Ovary (tissue), 9 donors: ENCODE results near the gene FOSL1. TPM values are rescaled to one million over a fixed set of nuclear protein-coding genes. Genes with fewer than 3 reads are reported as not detected.

Experiments used
- DNase-seq, 5 donors: peaks; one replicate each; pipeline ENCODE4 v3.0.0-alpha.2; 2019 to 2020
- H3K27ac ChIP-seq, 2 donors: fragments of 200-600 bp; one replicate each; pipeline versions ENCODE4 v1.5.1 to v1.8.0; 2019 to 2022
- H3K27me3 ChIP-seq: fragments of 200-600 bp; one replicate; pipeline ENCODE4 v1.8.0; 2022
- H3K36me3 ChIP-seq: fragments of 200-600 bp; sonication (generic); one replicate; pipeline ENCODE4 v1.5.1; 2019
- H3K4me1 ChIP-seq: one replicate; pipeline ENCODE4 v1.8.1; 2013; ENCODE audit warnings: mild to moderate bottlenecking, moderate library complexity; ENCODE audit not compliant: insufficient read depth
- H3K4me3 ChIP-seq: fragments of 200-600 bp; sonication (generic); one replicate; pipeline ENCODE4 v1.5.1; 2017
- H3K9me3 ChIP-seq, 2 donors: fragments of 200-600 bp in 1 of 2; sonication (generic) in 1 of 2; one replicate each; pipeline versions ENCODE4 v1.5.1 to v1.8.1; 2013 to 2019; ENCODE audit warnings: mild to moderate bottlenecking in 1 of 2, moderate library complexity in 1 of 2
- EP300 ChIP-seq: sonication (generic); formaldehyde crosslinking; IDR thresholded peaks from one replicate; pipeline ENCODE4 v1.6.1; 2017; ENCODE audit warnings: antibody characterized with exemption
- POLR2A ChIP-seq: fragments of 450-650 bp; IDR thresholded peaks from one replicate; pipeline ENCODE4 v1.6.1; 2017; ENCODE audit warnings: antibody characterized with exemption, mild to moderate bottlenecking, moderate library complexity
- WGBS, 3 donors: extraction: QIAGEN DNeasy Blood & Tissue Kit in 1 of 3; methylation state at CpG; one replicate each; pipeline versions ENCODE4 v1.1.5 to v1.1.7; 2013 to 2017; 5-methylcytosine and 5-hydroxymethylcytosine counted together
- intact Hi-C, 4 donors: fragments of 100-400 bp; cut with DNase I; formaldehyde crosslinking; loops; one replicate each; pipeline versions ENCODE4 v1.11.0 to v1.15.1; 2022 to 2023
- polyA plus RNA-seq, 2 donors: library from polyadenylated mRNA; stranded (reverse); fragments of 200-250 nt in 1 of 2; fragments of 350-450 nt in 1 of 2; fragmentation: Illumina TruSeq in 1 of 2; extraction: RNeasy Lipid Tissue Mini Kit (QIAGEN cat#74804) in 1 of 2; gene quantifications; one replicate each; pipeline ENCODE4 v1.2.3, GENCODE V29; 2013 to 2014
- total RNA-seq, 7 donors: library from RNA; depleted of rRNA in 2 of 7; stranded (reverse); fragments of >200 nt in 2 of 7; fragmentation: NEBNext Ultra II Directional in 3 of 7; extraction: Animal tissue kit (Norgen Biotek cat#: 25700) in 3 of 7; gene quantifications; one replicate each; pipeline versions ENCODE4 v1.1.0 to v1.2.4, GENCODE V29; 2016 to 2023
- TF ChIP-seq, protein P1 (sequence below), 3 donors: fragments of 450-650 bp in 2 of 3; fragments of 200-600 bp in 1 of 3; IDR thresholded peaks; one replicate each; pipeline versions ENCODE4 v1.5.1 to v1.8.0; 2016 to 2022; ENCODE audit warnings: antibody characterized with exemption in 3 of 3, mild to moderate bottlenecking in 1 of 3
- donor health status: DM: no; HTN: no; CAD: no; lungs with moderate emphysema.
- donor health status: DM: no; HTN: no; CAD: no.
- donor health status: Bipolar disorder and iron deficiency.
- donor health status: DM: yes; HTN: yes; CAD: no.
- donor health status: DM: no; HTN: no; CAD: no.
- donor health status: DM: yes; HTN: yes; CAD: no.

The FOSL1 gene
- total and polyA plus RNA-seq, 9 donors: 0.61 to 9.4 (median 1.0) TPM

DNA sequence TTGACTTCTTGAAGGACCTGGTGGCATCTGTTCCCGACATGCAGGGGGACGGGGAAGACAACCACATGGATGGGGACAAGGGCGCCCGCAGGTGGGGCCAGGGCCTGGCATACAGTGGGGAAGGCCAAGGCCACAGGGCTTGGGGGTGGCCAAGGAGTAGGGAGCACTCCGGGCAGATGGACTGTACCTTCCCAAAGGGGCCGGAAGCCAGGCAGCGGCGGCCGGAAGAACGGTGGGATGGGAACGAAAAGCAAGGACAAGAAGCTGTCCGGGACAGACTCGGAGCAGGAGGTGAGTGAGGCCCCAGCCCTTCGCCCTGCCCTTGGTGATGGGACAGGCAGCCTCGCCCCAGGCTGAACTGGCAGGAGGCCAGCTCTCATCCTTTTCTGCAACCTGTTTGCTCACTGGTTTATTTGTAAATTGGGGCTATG lies 20.2 kb upstream of the FOSL1 start:
- H3K36me3 ChIP-seq: no peaks in the 10 kb centered on the region
- WGBS, 3 donors: 32 to 56% (median 36%) methylated on average over 14 to 15 of the region's 15 CpGs
- no peak for TF ChIP-seq EP300
- TF ChIP-seq, protein P1, sequence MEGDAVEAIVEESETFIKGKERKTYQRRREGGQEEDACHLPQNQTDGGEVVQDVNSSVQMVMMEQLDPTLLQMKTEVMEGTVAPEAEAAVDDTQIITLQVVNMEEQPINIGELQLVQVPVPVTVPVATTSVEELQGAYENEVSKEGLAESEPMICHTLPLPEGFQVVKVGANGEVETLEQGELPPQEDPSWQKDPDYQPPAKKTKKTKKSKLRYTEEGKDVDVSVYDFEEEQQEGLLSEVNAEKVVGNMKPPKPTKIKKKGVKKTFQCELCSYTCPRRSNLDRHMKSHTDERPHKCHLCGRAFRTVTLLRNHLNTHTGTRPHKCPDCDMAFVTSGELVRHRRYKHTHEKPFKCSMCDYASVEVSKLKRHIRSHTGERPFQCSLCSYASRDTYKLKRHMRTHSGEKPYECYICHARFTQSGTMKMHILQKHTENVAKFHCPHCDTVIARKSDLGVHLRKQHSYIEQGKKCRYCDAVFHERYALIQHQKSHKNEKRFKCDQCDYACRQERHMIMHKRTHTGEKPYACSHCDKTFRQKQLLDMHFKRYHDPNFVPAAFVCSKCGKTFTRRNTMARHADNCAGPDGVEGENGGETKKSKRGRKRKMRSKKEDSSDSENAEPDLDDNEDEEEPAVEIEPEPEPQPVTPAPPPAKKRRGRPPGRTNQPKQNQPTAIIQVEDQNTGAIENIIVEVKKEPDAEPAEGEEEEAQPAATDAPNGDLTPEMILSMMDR (IDR thresholded peaks at IDR 0.05): no peak
- no peak for TF ChIP-seq POLR2A
- peak in 4 of 5 donors; percentile 46 to 62 (median 54) for DNase-seq
- H3K9me3 ChIP-seq: no peaks in the 10 kb centered on the region
- H3K4me3 ChIP-seq: peak overlapping the region; percentile 87
- no peak overlapping the region for H3K27ac ChIP-seq
- H3K27me3 ChIP-seq: no peaks in the 10 kb centered on the region
- intact Hi-C loops: loop anchor here in 2 of 4 donors (5.0 kb wide), 2 partner anchors 37 to 47 kb away; no protein-coding TSS in a partner anchor
- H3K4me1 ChIP-seq: peaks cover 29% of the 10 kb centered on the region

DNA sequence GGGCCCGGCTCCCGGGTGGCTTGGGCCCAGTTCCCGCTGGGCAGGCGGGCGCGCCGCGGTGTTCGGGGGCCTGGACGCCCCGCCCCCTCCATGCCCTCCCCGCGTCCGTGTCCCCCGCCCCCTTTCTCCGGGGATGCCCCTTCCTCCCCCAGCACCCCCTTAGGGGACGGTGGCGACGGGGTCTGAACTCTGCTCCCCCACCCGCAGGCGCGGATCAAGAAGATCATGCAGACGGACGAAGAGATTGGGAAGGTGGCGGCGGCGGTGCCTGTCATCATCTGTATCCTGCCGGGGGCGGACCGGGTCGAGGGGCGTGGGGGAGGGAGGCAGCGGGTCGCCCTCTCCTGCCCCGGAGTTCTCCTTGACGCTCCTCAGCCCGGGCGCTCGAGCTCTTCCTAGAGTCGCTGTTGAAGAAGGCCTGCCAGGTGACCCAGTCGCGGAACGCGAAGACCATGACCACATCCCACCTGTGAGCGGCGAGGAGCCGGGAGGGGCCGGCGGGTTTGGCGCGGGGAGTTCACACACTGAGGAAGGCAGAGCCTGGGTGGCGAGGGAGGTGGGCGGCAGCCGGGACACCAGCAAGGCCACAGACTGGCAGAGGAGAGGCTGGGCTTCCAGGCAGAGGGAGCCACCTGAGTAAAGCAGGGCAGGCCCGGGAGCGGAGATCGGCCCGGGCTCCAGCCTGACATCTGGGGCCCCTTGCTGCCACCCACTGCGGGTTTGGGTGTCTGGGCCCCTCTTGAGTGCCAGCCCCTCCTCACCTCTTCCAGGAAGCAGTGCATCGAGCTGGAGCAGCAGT lies 19.6 kb upstream of the FOSL1 start:
- H3K4me1 ChIP-seq: peaks cover 35% of the 10 kb centered on the region
- TF ChIP-seq POLR2A (no peak), EP300 (no peak)
- TF ChIP-seq, protein P1 (IDR thresholded peaks at IDR 0.05): no peak
- DNase-seq: peak in 1 of 5 donors; percentile 67
- H3K36me3 ChIP-seq: no peaks in the 10 kb centered on the region
- H3K27me3 ChIP-seq: no peaks in the 10 kb centered on the region
- 0% methylated on average over 29 to 60 of the region's 60 CpGs for WGBS, 3 donors
- H3K9me3 ChIP-seq: no peaks in the 10 kb centered on the region
- peak overlapping the region; percentile 87 for H3K4me3 ChIP-seq
- intact Hi-C loops: loop anchor here in 2 of 4 donors (2.0 to 5.0 kb wide), 3 partner anchors 31 to 48 kb away; partner anchors contain the start of gene FIBP (in 1 of the 2)
- peak overlapping the region; percentile 23 to 79 for H3K27ac ChIP-seq

DNA sequence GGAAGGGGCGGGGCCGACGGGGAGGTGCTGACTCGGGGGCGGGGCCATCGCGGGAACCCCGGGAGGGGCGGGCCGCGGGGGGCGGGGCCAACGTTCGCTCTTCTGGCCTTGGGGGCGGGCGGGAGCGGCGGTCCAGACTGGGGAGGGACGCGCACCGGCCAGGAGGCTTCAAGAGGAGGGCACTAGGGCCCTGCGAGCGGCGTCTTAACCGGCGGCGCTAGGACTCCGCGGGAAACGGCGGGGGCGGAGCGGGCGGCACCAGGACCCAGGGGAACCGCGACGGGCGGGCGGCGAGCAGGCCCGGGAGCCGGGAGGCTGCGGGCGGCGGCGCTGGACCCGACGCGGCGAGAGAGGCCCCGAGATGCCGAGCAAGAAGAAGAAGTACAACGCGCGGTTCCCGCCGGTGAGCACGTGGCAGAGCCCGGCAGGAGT lies 19.0 kb upstream of the FOSL1 start, which contains the start of gene DRAP1:
Gene DRAP1 (plus strand): TSS at position 286 of the 432 bp plus-strand sequence. CDS start 76 bp downstream, at position 362.
- WGBS, 3 donors: 1% methylated on average over 23 to 59 of the region's 59 CpGs
- Histone ChIP-seq H3K4me3 (peak within 1 kb of the TSS; percentile 92), H3K27me3 (no peaks in the 10 kb centered on the region), H3K27ac (peak within 1 kb of the TSS; percentile 79 to 84), H3K9me3 (no peaks in the 10 kb centered on the region), H3K4me1 (peaks cover 37% of the 10 kb centered on the region), H3K36me3 (no peaks in the 10 kb centered on the region)
- intact Hi-C loops: loop anchor here in 1 of 4 donors (2.0 kb wide), 1 partner anchor 30 kb away; the partner anchor contains the start of gene FIBP
- TF ChIP-seq POLR2A: peak; percentile 63
- TF ChIP-seq EP300: no peak
- peak; percentile 99 for DNase-seq

GRCh38 chr11:65918211-65919140 lies 18.3 kb upstream of the FOSL1 start, which contains the start of gene C11orf68:
Gene C11orf68, minus strand, starts transcription at chr11:65919062. Its CDS starts 31 bp downstream, at chr11:65919031.
- 2 to 5% (median 2%) methylated on average over 28 to 77 of the region's 77 CpGs for WGBS, 3 donors
- peaks cover 37% of the 10 kb centered on the region for H3K4me1 ChIP-seq
- no peaks in the 10 kb centered on the region for H3K9me3 ChIP-seq
- H3K27me3 ChIP-seq: no peaks in the 10 kb centered on the region
- peak in 1 of 5 donors; percentile 67 for DNase-seq
- H3K27ac ChIP-seq: peak within 1 kb of the TSS; percentile 79 to 84
- intact Hi-C loops: loop anchor here in 1 of 4 donors (2.0 kb wide), 1 partner anchor 30 kb away; the partner anchor contains the start of gene FIBP
- H3K36me3 ChIP-seq: no peaks in the 10 kb centered on the region
- TF ChIP-seq EP300 (no peak), POLR2A (peak; percentile 40)
- TF ChIP-seq, protein P1 (IDR thresholded peaks at IDR 0.05): peak in 1 of 3 donors; percentile 30
- peak within 1 kb of the TSS; percentile 92 for H3K4me3 ChIP-seq
